H9 (cell line): Measurements from ENCODE around the gene CMPK2. TPM values are rescaled to one million over a fixed set of nuclear protein-coding genes. Genes with fewer than 3 reads are reported as not detected.

Source experiments
- DNase-seq: peaks from one replicate; pipeline ENCODE4 v3.0.0-alpha.2; 2017
- H2AFZ ChIP-seq: one replicate; pipeline ENCODE4 v1.6.1; 2013; ENCODE audit warnings: mild to moderate bottlenecking, low read length, control low read depth, moderate library complexity
- H2AK5ac ChIP-seq: 2 replicates; pipeline ENCODE4 v1.6.1; 2013; ENCODE audit warnings: low read length, control low read depth, mixed read lengths; ENCODE audit not compliant: insufficient read length
- H2BK120ac ChIP-seq: one replicate; pipeline ENCODE4 v1.6.1; 2013; ENCODE audit warnings: low read depth, mild to moderate bottlenecking, low read length, control low read depth, inconsistent platforms; ENCODE audit not compliant: poor library complexity, severe bottlenecking
- H2BK12ac ChIP-seq: 2 replicates; pipeline ENCODE4 v1.6.1; 2013; ENCODE audit warnings: low read length, control low read depth, mixed read lengths, low read depth; ENCODE audit not compliant: insufficient read length
- H2BK15ac ChIP-seq: 2 replicates; pipeline ENCODE4 v1.6.1; 2013; ENCODE audit warnings: low read depth, low read length, control low read depth
- H2BK20ac ChIP-seq: one replicate; pipeline ENCODE4 v1.6.1; 2013; ENCODE audit warnings: low read depth, mild to moderate bottlenecking, low read length, control low read depth, inconsistent platforms; ENCODE audit not compliant: poor library complexity, severe bottlenecking
- H2BK5ac ChIP-seq: 2 replicates; pipeline ENCODE4 v1.6.1; 2013; ENCODE audit warnings: low read length, control low read depth, mixed read lengths; ENCODE audit not compliant: insufficient read length
- H3K14ac ChIP-seq: 2 replicates; pipeline ENCODE4 v1.6.1; 2013; ENCODE audit warnings: low read length, control low read depth; ENCODE audit not compliant: insufficient read depth
- H3K18ac ChIP-seq: 2 replicates; pipeline ENCODE4 v1.6.1; 2013; ENCODE audit warnings: low read depth, mild to moderate bottlenecking, mixed read lengths, low read length, control low read depth; ENCODE audit not compliant: insufficient read length
- H3K23ac ChIP-seq: 2 replicates; pipeline ENCODE4 v1.6.1; 2013; ENCODE audit warnings: low read length, control low read depth, mixed read lengths, low read depth; ENCODE audit not compliant: insufficient read length
- H3K23me2 ChIP-seq: 2 replicates; pipeline ENCODE4 v1.6.1; 2013; ENCODE audit warnings: low read depth, mild to moderate bottlenecking, mixed read lengths, low read length, control low read depth; ENCODE audit not compliant: insufficient read length, poor library complexity, severe bottlenecking
- H3K27ac ChIP-seq: 2 replicates; pipeline ENCODE4 v1.5.1; 2013; ENCODE audit warnings: low read length, control low read depth, mixed read lengths, low read depth; ENCODE audit not compliant: insufficient read length
- H3K27me3 ChIP-seq: 2 replicates; pipeline ENCODE4 v1.6.1; 2013; ENCODE audit warnings: low read length, control low read depth, inconsistent platforms; ENCODE audit not compliant: insufficient read depth
- H3K4ac ChIP-seq: 2 replicates; pipeline ENCODE4 v1.6.1; 2013; ENCODE audit warnings: low read depth, mild to moderate bottlenecking, control low read depth, inconsistent platforms, low read length, moderate library complexity
- H3K4me1 ChIP-seq: 2 replicates; pipeline ENCODE4 v1.6.1; 2013; ENCODE audit warnings: low read length, control low read depth, inconsistent platforms; ENCODE audit not compliant: insufficient read depth
- H3K4me2 ChIP-seq: 2 replicates; pipeline ENCODE4 v1.6.1; 2013; ENCODE audit warnings: low read length, control low read depth, mixed read lengths; ENCODE audit not compliant: insufficient read length, insufficient read depth
- H3K56ac ChIP-seq: 2 replicates; pipeline ENCODE4 v1.6.1; 2013; ENCODE audit warnings: low read depth, mild to moderate bottlenecking, mixed read lengths, low read length, control low read depth; ENCODE audit not compliant: insufficient read length
- H3K79me1 ChIP-seq: 2 replicates; pipeline ENCODE4 v1.6.1; 2013; ENCODE audit warnings: low read depth, mild to moderate bottlenecking, moderate library complexity, low read length, control low read depth, inconsistent platforms; ENCODE audit not compliant: insufficient read depth, poor library complexity, severe bottlenecking
- H3K79me2 ChIP-seq: 2 replicates; pipeline ENCODE4 v1.6.1; 2013; ENCODE audit warnings: low read length, control low read depth, inconsistent platforms; ENCODE audit not compliant: insufficient read depth
- H3K9ac ChIP-seq: 2 replicates; pipeline ENCODE4 v1.6.1; 2013; ENCODE audit warnings: low read length, control low read depth, mixed read lengths; ENCODE audit not compliant: insufficient read length; ENCODE audit errors: extremely low read depth
- H3K9me3 ChIP-seq: one replicate; pipeline ENCODE4 v1.6.1; 2013; ENCODE audit warnings: low read depth, low read length, inconsistent platforms; ENCODE audit not compliant: control insufficient read depth
- H3T11ph ChIP-seq: one replicate; pipeline ENCODE4 v1.6.1; 2013; ENCODE audit warnings: mild to moderate bottlenecking, low read length, control low read depth, inconsistent platforms
- H4K20me1 ChIP-seq: one replicate; pipeline ENCODE4 v1.6.1; 2013; ENCODE audit not compliant: control insufficient read depth, insufficient read length, insufficient read depth
- H4K5ac ChIP-seq: 2 replicates; pipeline ENCODE4 v1.6.1; 2013; ENCODE audit warnings: low read depth, mild to moderate bottlenecking, mixed read lengths, low read length, control low read depth; ENCODE audit not compliant: insufficient read length
- H4K8ac ChIP-seq: replicated peaks from 2 replicates; pipeline ENCODE4 v1.6.1; 2013; ENCODE audit warnings: low read length, control low read depth, mixed read lengths, low read depth; ENCODE audit not compliant: insufficient read length
- H4K91ac ChIP-seq: 2 replicates; pipeline ENCODE4 v1.6.1; 2013; ENCODE audit warnings: low read depth, mild to moderate bottlenecking, moderate library complexity, mixed read lengths, low read length, control low read depth; ENCODE audit not compliant: insufficient read length
- H3K27ac Mint-ChIP-seq, 3 experiments: 2 replicates in 2 of 3; 3 replicates in 1 of 3; pipeline ENCODE4 v1.8.0; 2020 to 2021; ENCODE audit warnings: mixed read lengths in 3 of 3, mild to moderate bottlenecking in 1 of 3, moderate library complexity in 1 of 3
- H3K27me3 Mint-ChIP-seq: 2 replicates; pipeline ENCODE4 v1.8.0; 2021; ENCODE audit warnings: low read depth, mild to moderate bottlenecking, moderate library complexity, mixed read lengths
- H3K36me3 Mint-ChIP-seq, 3 experiments: 2 replicates in 2 of 3; 3 replicates in 1 of 3; pipeline ENCODE4 v1.8.0; 2020 to 2021; ENCODE audit warnings: low read depth in 3 of 3, mixed read lengths in 3 of 3; ENCODE audit not compliant: insufficient read depth in 1 of 3
- H3K4me1 Mint-ChIP-seq, 2 experiments: 2 replicates each; pipeline ENCODE4 v1.8.0; 2020; ENCODE audit warnings: mixed read lengths in 2 of 2
- H3K4me3 Mint-ChIP-seq, 2 experiments: 2 replicates in 1 of 2; 3 replicates in 1 of 2; pipeline ENCODE4 v1.8.0; 2020 to 2021; ENCODE audit warnings: mild to moderate bottlenecking in 2 of 2, mixed read lengths in 2 of 2, moderate library complexity in 1 of 2
- H3K9me3 Mint-ChIP-seq, 2 experiments: 2 replicates in 1 of 2; 3 replicates in 1 of 2; pipeline ENCODE4 v1.8.0; 2020; ENCODE audit warnings: mild to moderate bottlenecking in 2 of 2, mixed read lengths in 2 of 2, moderate library complexity in 1 of 2
- WGBS: extraction: QIAGEN DNeasy Blood & Tissue Kit; methylation state at CpG from one replicate; pipeline ENCODE4 v1.1.7; 2013; ENCODE audit warnings: missing lambda C conversion rate, low lambda C conversion rate, mixed read lengths; ENCODE audit not compliant: insufficient read length; ENCODE audit errors: extremely low coverage; 5-methylcytosine and 5-hydroxymethylcytosine counted together
- long read RNA-seq: library from polyadenylated mRNA; unstranded; transcript quantifications from one replicate; pipeline ENCODE4 v2.0.0, GENCODE V29; 2020
- total RNA-seq: library from RNA; stranded (reverse); gene quantifications from 2 replicates; pipeline ENCODE4 v1.2.1, GENCODE V29; 2021
- TF ChIP-seq, protein P1 (sequence below): fragments of 200-600 bp; sonication (generic); conservative IDR thresholded peaks from 3 replicates; pipeline ENCODE4 v1.8.0; 2021; ENCODE audit warnings: antibody characterized with exemption, mild to moderate bottlenecking

The CMPK2 gene, protein sequence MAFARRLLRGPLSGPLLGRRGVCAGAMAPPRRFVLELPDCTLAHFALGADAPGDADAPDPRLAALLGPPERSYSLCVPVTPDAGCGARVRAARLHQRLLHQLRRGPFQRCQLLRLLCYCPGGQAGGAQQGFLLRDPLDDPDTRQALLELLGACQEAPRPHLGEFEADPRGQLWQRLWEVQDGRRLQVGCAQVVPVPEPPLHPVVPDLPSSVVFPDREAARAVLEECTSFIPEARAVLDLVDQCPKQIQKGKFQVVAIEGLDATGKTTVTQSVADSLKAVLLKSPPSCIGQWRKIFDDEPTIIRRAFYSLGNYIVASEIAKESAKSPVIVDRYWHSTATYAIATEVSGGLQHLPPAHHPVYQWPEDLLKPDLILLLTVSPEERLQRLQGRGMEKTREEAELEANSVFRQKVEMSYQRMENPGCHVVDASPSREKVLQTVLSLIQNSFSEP
- total RNA-seq = 0.64 and 0.90 TPM in 2 replicates
- long read RNA-seq, partial matches to known transcripts = 0 of 4 reads
- long read RNA-seq, other reads (novel, unspliced or antisense) = 0 of 4 reads

DNA sequence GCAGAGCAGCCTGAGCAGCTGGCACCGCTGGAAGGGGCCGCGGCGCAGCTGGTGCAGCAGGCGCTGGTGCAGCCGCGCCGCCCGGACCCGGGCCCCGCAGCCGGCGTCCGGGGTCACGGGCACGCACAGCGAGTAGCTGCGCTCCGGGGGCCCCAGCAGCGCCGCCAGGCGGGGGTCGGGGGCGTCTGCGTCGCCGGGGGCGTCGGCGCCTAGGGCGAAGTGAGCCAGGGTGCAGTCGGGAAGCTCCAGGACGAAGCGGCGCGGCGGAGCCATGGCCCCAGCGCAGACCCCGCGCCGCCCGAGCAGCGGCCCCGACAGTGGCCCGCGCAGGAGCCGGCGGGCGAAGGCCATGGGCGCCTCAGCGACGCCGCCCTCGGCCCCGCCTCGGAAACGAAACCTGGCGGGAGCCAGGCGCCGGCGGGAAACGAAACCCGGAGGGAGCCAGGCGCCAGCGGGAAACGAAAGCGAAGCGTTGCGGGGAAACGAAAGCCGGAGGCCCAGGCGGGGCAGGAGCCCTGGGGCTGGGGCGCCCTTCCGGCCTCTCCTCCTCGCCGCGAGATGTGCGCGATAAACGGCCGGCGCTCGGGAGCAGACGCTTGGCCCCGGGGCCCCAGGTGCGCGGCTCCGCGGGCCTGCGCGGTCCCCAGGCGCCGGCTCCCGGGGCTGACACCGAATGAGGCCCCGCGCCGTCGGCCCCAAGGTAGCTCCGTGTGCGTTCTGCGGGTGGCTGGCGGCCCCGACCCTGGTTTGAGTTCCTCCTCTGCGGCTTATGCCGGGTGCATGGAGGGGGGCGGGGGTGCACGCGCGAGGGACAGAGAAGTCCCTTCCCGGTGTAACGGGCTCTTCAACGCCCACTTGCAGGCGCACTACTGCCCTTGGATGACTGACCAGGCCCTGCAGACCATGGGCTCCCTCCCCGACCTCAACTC is at the start of gene CMPK2:
Gene CMPK2 (minus strand): TSS at position 562 of the 929 bp plus-strand sequence. CDS start 211 bp downstream, at position 351.
- Histone ChIP-seq H2BK20ac (no peak within 1 kb of the TSS), H3K9me3 (no peaks in the 10 kb centered on the region), H3K27ac (no peak within 1 kb of the TSS), H3K56ac (no peak within 1 kb of the TSS), H4K5ac (peak within 1 kb of the TSS; percentile 31), H4K20me1 (no peaks in the 10 kb centered on the region), H3K4me1 (no peaks in the 10 kb centered on the region), H3K4ac (no peak within 1 kb of the TSS), H3K4me2 (peak within 1 kb of the TSS; percentile 95), H4K8ac (no peak within 1 kb of the TSS), H3K79me1 (no peaks in the 10 kb centered on the region), H3T11ph (no peak within 1 kb of the TSS), H2BK15ac (no peak within 1 kb of the TSS), H3K18ac (no peak within 1 kb of the TSS), H2BK120ac (no peak within 1 kb of the TSS), H3K27me3 (peaks cover 9% of the 10 kb centered on the region), H2BK12ac (no peak within 1 kb of the TSS), H3K23me2 (peaks cover 12% of the 10 kb centered on the region), H3K14ac (no peak within 1 kb of the TSS; the same call in 1 of the 2 replicates), H4K91ac (no peak within 1 kb of the TSS), H2AFZ (no peak within 1 kb of the TSS), H3K23ac (no peak within 1 kb of the TSS), H3K9ac (no peak within 1 kb of the TSS), H3K79me2 (no peaks in the 10 kb centered on the region), H2BK5ac (no peak within 1 kb of the TSS), H2AK5ac (no peak within 1 kb of the TSS)
- Mint-ChIP-seq H3K27me3 (peaks cover 62% of the 10 kb centered on the region), H3K4me1 (peaks cover 7% of the 10 kb centered on the region in 2 experiments), H3K9me3 (peaks cover 0 to under 1% of the 10 kb centered on the region in 2 experiments; a peak in 4 of 5 replicates), H3K27ac (no peak within 1 kb of the TSS; a peak in 1 of 7 replicates), H3K36me3 (peaks cover 0 to 2% (median under 1%) of the 10 kb centered on the region in 3 experiments; a peak in 4 of 7 replicates), H3K4me3 (peak within 1 kb of the TSS; percentile 69 to 91)
- TF ChIP-seq, protein P1, sequence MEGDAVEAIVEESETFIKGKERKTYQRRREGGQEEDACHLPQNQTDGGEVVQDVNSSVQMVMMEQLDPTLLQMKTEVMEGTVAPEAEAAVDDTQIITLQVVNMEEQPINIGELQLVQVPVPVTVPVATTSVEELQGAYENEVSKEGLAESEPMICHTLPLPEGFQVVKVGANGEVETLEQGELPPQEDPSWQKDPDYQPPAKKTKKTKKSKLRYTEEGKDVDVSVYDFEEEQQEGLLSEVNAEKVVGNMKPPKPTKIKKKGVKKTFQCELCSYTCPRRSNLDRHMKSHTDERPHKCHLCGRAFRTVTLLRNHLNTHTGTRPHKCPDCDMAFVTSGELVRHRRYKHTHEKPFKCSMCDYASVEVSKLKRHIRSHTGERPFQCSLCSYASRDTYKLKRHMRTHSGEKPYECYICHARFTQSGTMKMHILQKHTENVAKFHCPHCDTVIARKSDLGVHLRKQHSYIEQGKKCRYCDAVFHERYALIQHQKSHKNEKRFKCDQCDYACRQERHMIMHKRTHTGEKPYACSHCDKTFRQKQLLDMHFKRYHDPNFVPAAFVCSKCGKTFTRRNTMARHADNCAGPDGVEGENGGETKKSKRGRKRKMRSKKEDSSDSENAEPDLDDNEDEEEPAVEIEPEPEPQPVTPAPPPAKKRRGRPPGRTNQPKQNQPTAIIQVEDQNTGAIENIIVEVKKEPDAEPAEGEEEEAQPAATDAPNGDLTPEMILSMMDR = no peak
- DNase-seq = peak; percentile 61
- WGBS = no CpG with 5 or more reads among the region's 115 CpGs
